ENCODE results near the gene PLAAT4.

DNA sequence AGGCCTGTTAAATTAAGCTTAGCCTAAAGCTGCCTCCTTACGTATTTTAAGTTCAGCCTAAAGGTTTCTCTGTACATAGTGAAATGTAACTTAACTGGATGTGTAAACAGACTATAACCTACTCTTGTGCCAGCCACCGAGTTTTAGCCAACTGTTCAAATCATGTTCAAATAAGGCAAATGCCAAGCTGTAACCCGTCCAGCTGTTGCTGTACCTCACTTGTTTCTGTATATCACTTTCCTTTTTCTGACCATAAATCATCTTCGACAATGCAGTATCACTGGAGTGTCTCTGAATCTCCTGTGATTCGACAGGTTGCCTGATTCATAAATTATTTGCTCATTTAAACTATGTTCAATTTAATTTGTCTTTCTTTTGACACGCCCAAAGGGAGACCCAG is 41.6 kb upstream of the PLAAT4 start:
- TF ChIP-seq, protein P1, sequence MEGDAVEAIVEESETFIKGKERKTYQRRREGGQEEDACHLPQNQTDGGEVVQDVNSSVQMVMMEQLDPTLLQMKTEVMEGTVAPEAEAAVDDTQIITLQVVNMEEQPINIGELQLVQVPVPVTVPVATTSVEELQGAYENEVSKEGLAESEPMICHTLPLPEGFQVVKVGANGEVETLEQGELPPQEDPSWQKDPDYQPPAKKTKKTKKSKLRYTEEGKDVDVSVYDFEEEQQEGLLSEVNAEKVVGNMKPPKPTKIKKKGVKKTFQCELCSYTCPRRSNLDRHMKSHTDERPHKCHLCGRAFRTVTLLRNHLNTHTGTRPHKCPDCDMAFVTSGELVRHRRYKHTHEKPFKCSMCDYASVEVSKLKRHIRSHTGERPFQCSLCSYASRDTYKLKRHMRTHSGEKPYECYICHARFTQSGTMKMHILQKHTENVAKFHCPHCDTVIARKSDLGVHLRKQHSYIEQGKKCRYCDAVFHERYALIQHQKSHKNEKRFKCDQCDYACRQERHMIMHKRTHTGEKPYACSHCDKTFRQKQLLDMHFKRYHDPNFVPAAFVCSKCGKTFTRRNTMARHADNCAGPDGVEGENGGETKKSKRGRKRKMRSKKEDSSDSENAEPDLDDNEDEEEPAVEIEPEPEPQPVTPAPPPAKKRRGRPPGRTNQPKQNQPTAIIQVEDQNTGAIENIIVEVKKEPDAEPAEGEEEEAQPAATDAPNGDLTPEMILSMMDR (conservative IDR thresholded peaks at IDR 0.05; ENCODE audit: low read length): no peak
- TF ChIP-seq EZH2phosphoT487 (IDR thresholded peaks at IDR 0.05; ENCODE audit: borderline replicate concordance): no peak
